Measurements from ENCODE around the gene ROCK2.

Gene ROCK2

GRCh38 chr2:11224887-11225286, 119.5 kb downstream of the ROCK2 start:
- no peak for DNase-seq

GRCh38 chr2:11222845-11223244, 121.6 kb downstream of the ROCK2 start:
- no peak for DNase-seq

- no peak for DNase-seq
Observed at GRCh38 chr2:11220445-11220844, 124.0 kb downstream of the ROCK2 start.

GRCh38 chr2:11215407-11215806, 129.0 kb downstream of the ROCK2 start:
- DNase-seq: no peak

- no peak for DNase-seq
Observed at GRCh38 chr2:11214770-11215169, 129.7 kb downstream of the ROCK2 start.

DNA sequence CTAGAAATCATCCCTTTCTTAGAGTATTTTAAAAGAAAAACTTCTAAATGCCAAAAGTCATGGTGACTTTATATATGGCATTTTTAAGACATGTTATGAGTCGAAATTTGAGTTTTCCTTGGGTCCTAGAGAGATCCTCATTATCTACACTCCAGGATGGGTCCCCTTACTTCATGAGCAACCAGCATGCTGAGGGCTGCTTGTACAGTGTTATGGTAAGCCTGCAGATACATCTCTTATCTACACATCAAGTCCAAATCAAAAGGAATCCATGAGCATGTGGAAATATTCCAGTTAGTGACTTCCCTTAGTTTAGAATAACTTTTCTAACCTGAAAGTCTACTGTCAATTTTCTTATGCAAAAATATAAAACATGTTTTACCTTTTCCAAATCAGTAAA, 130.5 kb downstream of the ROCK2 start:
- DNase-seq: no peak

DNA sequence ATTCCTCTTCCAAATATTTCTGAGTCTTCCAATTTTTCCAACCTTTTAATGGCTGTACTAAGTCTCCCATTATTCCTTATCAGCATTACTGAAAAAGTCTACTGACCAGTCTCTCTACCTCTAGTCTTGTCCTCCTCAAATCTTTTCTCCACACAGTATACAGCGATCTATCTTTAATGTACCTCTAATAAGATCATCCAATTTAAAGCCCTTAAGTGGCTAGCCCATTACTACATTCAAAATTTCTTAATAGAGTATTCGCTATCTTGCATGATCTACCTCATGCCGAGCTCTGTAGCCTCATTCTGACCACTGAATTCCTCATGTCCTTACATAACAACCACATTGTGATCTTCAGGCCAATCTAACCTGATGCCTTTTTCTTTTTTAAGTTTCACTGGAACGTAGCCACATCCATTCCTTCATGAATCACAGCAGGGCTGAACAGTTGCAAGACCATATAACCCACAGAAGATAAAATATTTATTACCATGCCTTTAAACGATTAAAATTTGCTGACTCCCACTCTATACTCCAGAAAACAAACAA, 131.3 kb downstream of the ROCK2 start:
- no peak for DNase-seq

DNA sequence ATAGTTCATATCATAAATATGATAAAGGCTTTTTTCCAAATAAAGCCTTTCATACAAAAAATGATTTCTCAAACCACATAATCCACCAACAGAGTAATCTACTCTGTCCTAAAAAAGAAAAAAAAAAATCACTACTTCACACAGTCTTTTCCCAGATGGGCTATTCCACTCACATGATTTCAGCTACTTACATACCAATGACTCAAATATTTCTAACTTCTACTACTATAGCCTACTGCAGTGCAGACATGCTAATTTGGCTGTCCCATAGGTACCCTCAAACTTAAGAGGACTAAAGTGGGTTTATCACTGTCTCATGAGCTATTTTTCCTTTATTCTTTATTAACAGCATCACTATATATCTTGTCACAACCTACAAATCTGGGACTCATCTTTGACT, 131.8 kb downstream of the ROCK2 start:
- DNase-seq: no peak

- DNase-seq: no peak
Observed at GRCh38 chr2:11208083-11208482, 136.4 kb downstream of the ROCK2 start.

DNA sequence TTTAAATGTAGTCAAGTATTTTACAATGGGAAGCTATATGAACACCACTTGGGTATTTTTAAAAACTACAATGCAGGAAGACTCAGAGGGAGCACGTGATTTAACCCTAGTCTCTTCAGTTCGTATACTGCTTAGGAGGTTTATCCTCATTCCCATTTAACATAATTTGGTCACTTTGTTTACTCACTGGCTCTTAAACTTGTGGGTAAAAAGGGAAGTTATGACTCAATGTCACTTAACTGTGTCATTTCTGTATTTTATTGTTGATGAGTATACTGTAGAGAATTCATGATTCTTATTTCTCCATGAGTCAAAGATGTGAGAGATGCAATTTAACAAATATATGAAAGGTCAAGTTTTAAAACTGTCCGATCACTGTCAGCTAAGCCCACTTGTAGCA, 141.0 kb downstream of the ROCK2 start:
- no peak for DNase-seq

DNA sequence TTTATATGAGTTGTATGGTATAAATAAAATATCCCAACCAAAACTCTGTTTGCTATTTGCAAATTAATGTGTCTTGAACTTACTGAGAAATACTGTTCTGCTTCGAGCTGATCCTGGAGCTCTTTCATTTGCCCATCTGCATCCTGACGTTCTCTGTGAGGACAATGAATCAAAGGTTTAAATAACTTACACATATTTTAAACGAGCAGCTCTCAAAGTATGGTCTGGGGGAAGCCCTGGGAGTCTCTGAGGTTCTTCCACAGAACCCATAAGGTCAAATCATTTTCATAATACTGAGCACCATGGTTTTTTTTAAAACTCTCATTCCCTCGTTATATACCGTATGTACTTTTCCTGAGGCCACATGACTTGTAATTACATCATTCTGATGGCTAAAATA, 142.5 kb downstream of the ROCK2 start:
- no peak for DNase-seq

- no peak for DNase-seq
Observed at GRCh38 chr2:11200651-11201050, 143.8 kb downstream of the ROCK2 start.

DNA sequence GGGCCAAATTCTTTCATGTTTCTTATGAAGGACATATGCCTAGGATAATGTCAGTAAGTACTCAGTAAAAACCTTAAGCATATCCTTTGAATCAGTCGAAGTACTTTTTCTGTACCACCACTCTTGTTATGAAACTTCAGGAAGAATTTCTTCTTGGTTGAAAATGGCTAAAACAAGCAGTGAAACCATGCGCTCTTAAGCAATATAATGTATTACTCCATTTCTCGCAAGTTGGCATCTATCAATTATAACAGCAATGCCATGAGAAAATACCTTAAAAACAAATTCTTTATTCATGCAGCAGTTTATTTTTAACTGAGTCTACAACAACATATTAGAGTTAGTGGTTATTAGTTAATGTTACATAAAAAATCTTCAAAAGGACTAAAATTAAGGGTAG, 148.2 kb downstream of the ROCK2 start:
- no peak for DNase-seq

- DNase-seq: no peak
Observed at GRCh38 chr2:11187731-11188130, 156.7 kb downstream of the ROCK2 start.

DNA sequence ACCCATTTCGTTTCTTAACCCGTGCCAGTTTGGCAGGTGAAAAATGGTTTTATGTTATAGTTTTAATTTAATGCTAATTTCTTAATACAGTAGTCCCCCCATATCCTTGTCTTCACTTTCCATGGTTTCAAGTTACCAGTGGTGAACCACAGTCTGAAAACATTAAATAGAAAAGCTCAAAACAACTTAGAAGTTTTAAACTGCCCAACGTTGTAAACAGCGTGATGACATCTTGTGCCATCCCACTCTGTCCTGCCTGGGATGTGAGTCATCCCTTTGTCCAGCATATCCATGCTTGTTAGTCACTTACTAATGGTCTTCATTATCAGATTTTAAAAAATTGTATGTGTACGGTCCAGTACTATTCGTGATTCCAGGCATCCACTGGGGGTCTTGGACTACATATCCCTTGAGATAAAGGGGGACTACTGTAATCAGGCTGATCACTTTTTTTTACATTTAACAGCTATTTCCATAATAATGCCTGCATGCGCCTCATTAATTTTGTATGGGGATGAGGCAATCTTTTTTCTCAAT, 157.3 kb downstream of the ROCK2 start:
- no peak for DNase-seq

DNA sequence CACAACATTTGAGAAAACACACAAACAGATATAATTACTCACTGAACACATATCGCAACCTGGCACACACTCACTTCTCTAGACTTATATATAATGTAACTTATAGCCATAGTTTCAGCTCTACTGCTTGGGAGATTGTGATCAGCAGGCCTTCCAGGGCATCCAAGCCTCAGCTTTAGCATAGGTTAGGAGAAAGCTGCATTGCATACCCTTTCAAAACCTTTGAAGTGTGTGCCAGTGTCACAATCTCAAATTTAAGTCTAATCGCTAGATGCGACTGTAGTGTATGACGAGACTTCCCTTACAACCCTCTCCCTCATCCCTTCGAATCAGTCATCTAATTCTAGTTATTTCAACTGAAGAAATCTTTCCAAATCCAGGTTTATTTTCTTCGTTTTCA, 158.3 kb downstream of the ROCK2 start:
- DNase-seq: no peak

DNA sequence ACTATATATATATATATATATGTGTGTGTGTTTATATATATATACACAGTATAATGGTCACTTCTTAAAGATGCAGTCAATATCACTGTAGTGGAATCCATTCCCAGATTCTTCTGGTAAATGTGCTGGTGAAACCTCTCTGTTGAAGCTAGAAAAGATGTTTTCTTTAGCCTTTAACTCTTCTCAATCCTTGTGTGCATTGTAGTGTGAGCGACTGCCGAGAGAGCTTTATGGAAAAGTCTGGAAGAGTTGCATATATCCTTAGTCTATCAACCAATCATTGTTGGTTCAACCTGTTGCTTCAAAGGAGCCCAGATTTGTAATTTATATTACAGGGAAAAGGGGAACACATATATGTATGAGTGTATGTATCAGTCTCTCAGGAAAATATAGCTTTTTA, 161.5 kb downstream of the ROCK2 start:
- DNase-seq: no peak

DNA sequence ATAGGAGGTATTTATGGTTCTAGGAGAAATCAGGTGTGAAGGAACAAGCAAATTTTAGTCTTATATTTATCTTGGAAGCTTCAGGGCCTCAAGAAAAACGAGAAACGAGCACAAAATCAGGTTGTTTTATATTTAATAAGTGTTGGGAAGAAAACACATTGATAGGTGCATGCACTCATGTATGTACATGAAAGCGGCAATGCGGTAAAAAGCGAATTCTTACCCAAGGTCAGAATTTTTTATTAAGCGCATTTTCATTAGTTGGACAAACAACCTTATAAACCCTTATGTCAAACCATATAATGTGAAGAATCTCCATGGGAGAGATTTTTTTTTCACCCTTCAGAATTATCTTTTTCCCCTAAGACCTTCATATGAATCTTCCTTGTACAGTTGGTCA, 163.8 kb downstream of the ROCK2 start:
- no peak for DNase-seq

DNA sequence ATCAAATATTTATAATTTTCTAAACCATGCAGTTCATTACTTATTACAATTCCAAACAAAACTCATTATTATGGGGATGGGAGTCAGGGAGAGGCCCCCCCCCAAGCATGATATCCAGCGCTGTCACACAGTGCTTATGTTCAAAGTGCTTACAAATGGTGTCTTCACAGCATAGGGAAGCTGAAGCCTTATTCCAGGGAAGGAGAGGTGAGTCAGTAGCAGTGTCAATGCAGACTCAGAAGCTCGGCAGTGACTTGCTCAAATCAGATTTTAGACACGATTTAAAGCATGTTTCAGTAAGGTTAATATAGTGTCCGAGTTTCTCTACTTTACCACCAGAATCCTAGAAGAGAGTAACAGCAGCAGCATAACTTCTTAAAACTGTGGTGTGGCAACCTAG, 164.5 kb downstream of the ROCK2 start:
- no peak for DNase-seq

DNA sequence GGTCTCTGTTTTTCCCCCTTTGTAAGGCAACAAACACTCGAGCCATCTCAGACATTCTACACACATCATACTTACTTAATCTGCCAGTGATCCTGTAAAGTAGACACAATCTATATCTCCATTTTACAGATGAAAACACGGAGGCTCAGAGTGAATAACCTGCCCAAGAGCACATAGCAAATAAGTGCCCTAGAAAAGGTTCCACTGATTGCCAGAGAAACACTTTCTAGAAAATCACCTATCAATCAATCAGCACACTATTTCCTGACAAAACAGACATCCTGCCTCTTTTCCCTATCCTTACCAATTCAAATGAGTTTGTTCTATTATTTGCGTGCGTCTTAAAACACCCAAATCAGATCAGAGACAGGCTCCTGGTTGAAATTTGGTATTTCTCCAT, 165.2 kb downstream of the ROCK2 start:
- no peak for DNase-seq

- peak; percentile 80 for DNase-seq
Observed at GRCh38 chr2:11177871-11178690, 166.4 kb downstream of the ROCK2 start.

DNA sequence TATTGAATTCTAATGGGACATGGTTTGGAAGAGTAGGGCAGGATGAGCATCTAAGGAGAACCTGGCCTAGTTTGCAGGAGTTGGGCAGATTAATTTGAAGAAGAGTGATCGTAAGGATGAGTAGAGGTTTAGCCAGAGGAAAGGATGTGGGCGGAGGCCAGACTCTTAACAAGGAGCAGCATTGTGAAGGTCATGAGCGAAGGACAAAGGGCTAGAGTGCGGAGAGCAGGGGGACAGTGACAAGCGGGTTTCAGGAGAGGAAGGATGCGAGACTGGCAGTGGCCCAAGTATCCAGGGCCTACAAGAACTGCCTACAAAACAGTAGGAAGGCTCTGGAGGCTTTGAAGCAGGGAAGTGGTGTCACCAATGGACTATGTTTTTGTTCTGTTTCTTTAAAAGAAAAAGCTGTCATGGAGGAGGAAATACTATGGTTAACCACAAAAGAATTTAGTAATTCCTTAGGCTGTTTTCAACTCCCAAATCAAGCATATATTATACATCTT, 169.1 kb downstream of the ROCK2 start:
- DNase-seq: no peak

DNA sequence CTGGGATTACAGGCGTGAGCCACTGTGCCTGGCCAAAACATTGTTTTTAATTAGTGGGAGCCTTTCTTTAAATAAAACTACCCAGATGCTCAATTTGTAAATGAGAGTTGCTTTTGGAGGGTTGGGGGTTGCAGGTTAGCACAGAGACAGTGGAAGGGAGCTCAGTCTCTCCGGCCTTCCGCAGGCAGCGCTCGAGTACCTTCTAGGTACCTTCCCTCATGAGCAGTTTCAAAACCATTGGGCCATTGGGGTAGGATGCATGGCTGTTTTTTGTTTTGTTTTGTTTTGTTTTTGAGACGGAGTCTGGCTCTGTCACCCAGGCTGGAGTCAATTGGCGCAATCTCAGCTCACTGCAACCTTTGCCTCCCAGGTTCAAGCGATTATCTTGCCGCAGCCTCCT, 170.2 kb downstream of the ROCK2 start:
- DNase-seq: no peak

GRCh38 chr2:11169333-11169732, 175.1 kb downstream of the ROCK2 start:
- DNase-seq: no peak

- DNase-seq: no peak
Observed at GRCh38 chr2:11168488-11168887, 175.9 kb downstream of the ROCK2 start.
